A549 (cell line): ENCODE results near the gene AQP12B. TPM values are rescaled to one million over a fixed set of nuclear protein-coding genes. Genes with fewer than 3 reads are reported as not detected.

Experiments used
- ATAC-seq, 2 experiments: fragments of 200-7000 bp in 1 of 2; fragments of >200 bp in 1 of 2; cut with Nextera tagmentation in 1 of 2; cut with Tn5 transposase in 1 of 2; 3 replicates each; pipeline versions ENCODE4 v1.8.0 to v1.9.1; 2018 to 2020; ENCODE audit warnings: mild to moderate bottlenecking in 1 of 2, moderate library complexity in 1 of 2
- CTCF ChIA-PET: fragments of 300-600 bp; sonication (Branson Sonifier 250); formaldehyde crosslinking; extraction: SDS; loops from one replicate; lab custom pipeline; 2021; ENCODE audit warnings: antibody characterized with exemption, inconsistent platforms; lab: Yijun Ruan, JAX
- POLR2A ChIA-PET: fragments of 350-600 bp; formaldehyde crosslinking; extraction: SDS; loops from one replicate; lab custom pipeline; 2021; ENCODE audit warnings: antibody characterized with exemption, inconsistent platforms; lab: Yijun Ruan, JAX
- DNase-seq, 2 experiments: peaks; one replicate each; pipeline versions ENCODE4 v3.0.0 to v3.0.0-alpha.2; 2011 to 2016; ENCODE audit warnings: low read depth in 1 of 2, low spot score in 1 of 2
- FAIRE-seq: peaks from 2 replicates; lab custom pipeline; 2011; peaks lifted over from hg19 to GRCh38; lab: Jason Lieb, UNC
- H3K27ac ChIP-seq, 2 experiments: fragments of >200 bp; sonication (Bioruptor Twin); formaldehyde crosslinking; 3 replicates each; pipeline ENCODE4 v1.5.1; 2016 to 2017
- H3K4me1 ChIP-seq: fragments of >200 bp; sonication (Bioruptor Twin); formaldehyde crosslinking; 3 replicates; pipeline ENCODE4 v1.6.1; 2016
- H3K4me2 ChIP-seq: fragments of >200 bp; sonication (Bioruptor Twin); formaldehyde crosslinking; 3 replicates; pipeline ENCODE4 v1.6.1; 2016
- H3K4me3 ChIP-seq: fragments of >200 bp; sonication (Bioruptor Twin); formaldehyde crosslinking; 3 replicates; pipeline ENCODE4 v1.5.1; 2016
- H3K9me3 ChIP-seq: fragments of >200 bp; sonication (Bioruptor Twin); formaldehyde crosslinking; 3 replicates; pipeline ENCODE4 v1.6.1; 2016
- BCL3 ChIP-seq: fragments of >200 bp; sonication (Bioruptor Twin); formaldehyde crosslinking; IDR thresholded peaks from 3 replicates; pipeline ENCODE4 v1.6.1; 2016
- EHMT2 ChIP-seq: fragments of 200-600 bp; sonication (generic); IDR thresholded peaks from 2 replicates; pipeline ENCODE4 v1.6.1; 2016; ENCODE audit warnings: antibody characterized with exemption, low read depth, mild to moderate bottlenecking, moderate library complexity
- EP300 ChIP-seq, 2 experiments: fragments of >200 bp; sonication (Bioruptor Twin); formaldehyde crosslinking; IDR thresholded peaks; 2 replicates in 1 of 2; 3 replicates in 1 of 2; pipeline ENCODE4 v1.6.1; 2016 to 2017
- FOSL2 ChIP-seq, 2 experiments: fragments of 450-650 bp in 1 of 2; fragments of >200 bp in 1 of 2; sonication (Bioruptor Twin) in 1 of 2; formaldehyde crosslinking; IDR thresholded peaks; 2 replicates each; pipeline versions ENCODE4 v1.5.0 to v1.6.1; 2016 to 2020; ENCODE audit warnings: mild to moderate bottlenecking in 1 of 2, moderate library complexity in 1 of 2
- FOXS1 ChIP-seq: fragments of 250-450 bp; sonication (Bioruptor Pico); IDR thresholded peaks from 2 replicates; pipeline ENCODE4 v1.5.0; 2020; ENCODE audit warnings: mild to moderate bottlenecking, moderate library complexity
- GATA3 ChIP-seq: IDR thresholded peaks from 2 replicates; pipeline ENCODE4 v1.6.1; 2012; ENCODE audit warnings: borderline replicate concordance
- HDAC2 ChIP-seq: fragments of 200-600 bp; sonication (generic); IDR thresholded peaks from 2 replicates; pipeline ENCODE4 v1.6.1; 2016
- HES2 ChIP-seq: fragments of >200 bp; sonication (Bioruptor Twin); formaldehyde crosslinking; IDR thresholded peaks from 2 replicates; pipeline ENCODE4 v1.6.1; 2016
- HEYL ChIP-seq: fragments of 250-450 bp; sonication (Bioruptor Pico); IDR thresholded peaks from 2 replicates; pipeline ENCODE4 v1.8.0; 2021; ENCODE audit warnings: mild to moderate bottlenecking, moderate library complexity
- HMGXB4 ChIP-seq: fragments of 250-450 bp; sonication (Bioruptor Pico); IDR thresholded peaks from 2 replicates; pipeline ENCODE4 v1.5.0; 2021; ENCODE audit warnings: mild to moderate bottlenecking, moderate library complexity, borderline replicate concordance
- HOXA7 ChIP-seq: fragments of 250-450 bp; sonication (Bioruptor Pico); IDR thresholded peaks from 2 replicates; pipeline ENCODE4 v1.5.0; 2020; ENCODE audit warnings: mild to moderate bottlenecking, moderate library complexity
- HOXB13 ChIP-seq: fragments of 250-450 bp; sonication (Bioruptor Pico); IDR thresholded peaks from 2 replicates; pipeline ENCODE4 v1.5.0; 2020; ENCODE audit warnings: low read depth, mild to moderate bottlenecking, moderate library complexity
- JUN ChIP-seq, 2 experiments: fragments of >200 bp; sonication (Bioruptor Twin); formaldehyde crosslinking; IDR thresholded peaks; 2 replicates in 1 of 2; 3 replicates in 1 of 2; pipeline ENCODE4 v1.6.1; 2016 to 2017
- MAX ChIP-seq: IDR thresholded peaks from 2 replicates; pipeline ENCODE4 v1.6.1; 2012
- MAZ ChIP-seq: fragments of 150-350 bp; IDR thresholded peaks from 2 replicates; pipeline ENCODE4 v1.6.1; 2014; ENCODE audit warnings: antibody characterized with exemption, low read depth, low read length, borderline replicate concordance
- MYC ChIP-seq: IDR thresholded peaks from 2 replicates; pipeline ENCODE4 v1.6.1; 2012; ENCODE audit warnings: mild to moderate bottlenecking, inconsistent platforms, low read length, improper control_type of control experiment, borderline replicate concordance
- NPAS2 ChIP-seq: fragments of 250-450 bp; sonication (Bioruptor Pico); IDR thresholded peaks from 2 replicates; pipeline ENCODE4 v1.8.0; 2022; ENCODE audit warnings: mild to moderate bottlenecking, moderate library complexity, borderline replicate concordance
- PHF8 ChIP-seq: fragments of 200-600 bp; sonication (generic); IDR thresholded peaks from 2 replicates; pipeline ENCODE4 v1.6.1; 2016; ENCODE audit warnings: low read depth, mild to moderate bottlenecking, antibody characterized with exemption, moderate library complexity, borderline replicate concordance
- RCOR1 ChIP-seq: fragments of 150-350 bp; IDR thresholded peaks from 2 replicates; pipeline ENCODE4 v1.6.1; 2014; ENCODE audit warnings: antibody characterized with exemption, low read length, low read depth
- ZSCAN20 ChIP-seq: fragments of 250-450 bp; sonication (Bioruptor Pico); IDR thresholded peaks from 2 replicates; pipeline ENCODE4 v1.8.0; 2022; ENCODE audit warnings: mild to moderate bottlenecking, moderate library complexity
- WGBS: methylation state at CpG from one replicate; pipeline ENCODE4 v1.1.6; 2017; ENCODE audit errors: missing lambda C conversion rate; 5-methylcytosine and 5-hydroxymethylcytosine counted together
- polyA plus RNA-seq, 4 experiments: library from polyadenylated mRNA; depleted of rRNA in 3 of 4; stranded (reverse); fragments of >200 nt; fragmentation: RNase III in 1 of 4; extraction: RNeasy Plus Mini Kit Qiagen cat#74134 plus additional on column Dnase treatment in 1 of 4; gene quantifications; 2 replicates in 3 of 4; 3 replicates in 1 of 4; pipeline ENCODE4 v1.2.3, GENCODE V29; 2011 to 2017

AQP12B gene
- polyA plus RNA-seq, 2 of the 4 experiments (the other 2 are of a cell fraction), result not detected

- Histone ChIP-seq H3K27ac (no peak overlapping the region), H3K4me3 (no peak overlapping the region), H3K4me2 (no peak overlapping the region), H3K4me1 (no peaks in the 10 kb centered on the region), H3K9me3 (no peaks in the 10 kb centered on the region)
- 45% methylated on average over 19 of the region's 55 CpGs for WGBS
- no peak for ATAC-seq
- POLR2A ChIA-PET, result no interaction called here
- no peak for DNase-seq
- no peak for TF ChIP-seq EP300 (IDR thresholded peaks at IDR 0.05)
- no peak for TF ChIP-seq HEYL (CRISPR knock-in tag)
- no peak for TF ChIP-seq HMGXB4 (CRISPR knock-in tag)
- no peak for TF ChIP-seq FOSL2 (IDR thresholded peaks at IDR 0.05)
- TF ChIP-seq FOSL2 (CRISPR knock-in tag; IDR thresholded peaks at IDR 0.05), result no peak
- no peak for TF ChIP-seq RCOR1
- TF ChIP-seq BCL3, result no peak
- no peak for TF ChIP-seq HOXB13 (CRISPR knock-in tag)
- TF ChIP-seq ZSCAN20, result no peak
- TF ChIP-seq GATA3, result no peak
- CTCF ChIA-PET, result no interaction called here
- no peak for FAIRE-seq
Observed at GRCh38 chr2:240672701-240673190, 9.9 kb downstream of the AQP12B start.

- no peak overlapping the region for H3K4me2 ChIP-seq
- no peak for ATAC-seq
- CTCF ChIA-PET, result no interaction called here
- H3K4me1 ChIP-seq, result no peaks in the 10 kb centered on the region
- TF ChIP-seq MAZ (no peak), HOXB13 (CRISPR knock-in tag) (no peak), FOXS1 (CRISPR knock-in tag) (no peak), MAX (no peak), HMGXB4 (CRISPR knock-in tag) (no peak), HEYL (CRISPR knock-in tag) (no peak)
- TF ChIP-seq, all 56 proteins: peak for 0
- H3K27ac ChIP-seq, result no peak overlapping the region
- 69% methylated on average over 39 of the region's 46 CpGs for WGBS
- DNase-seq (no peak), FAIRE-seq (no peak)
- no peaks in the 10 kb centered on the region for H3K9me3 ChIP-seq
- no peak overlapping the region for H3K4me3 ChIP-seq
- POLR2A ChIA-PET, result no interaction called here
Observed at GRCh38 chr2:240672076-240672700, 10.5 kb downstream of the AQP12B start.

GRCh38 chr2:240670950-240671349 is 11.7 kb downstream of the AQP12B start:
- no peak for DNase-seq
- H3K9me3 ChIP-seq, result 0 out of 3 replicates have a peak, but pooled peaks cover 3% of the 10 kb centered on the region
- TF ChIP-seq FOXS1 (CRISPR knock-in tag) (no peak), HES2 (no peak), NPAS2 (CRISPR knock-in tag) (no peak), HDAC2 (no peak), PHF8 (no peak), EHMT2 (no peak), HOXA7 (CRISPR knock-in tag) (no peak), ZSCAN20 (no peak), MYC (no peak), HOXB13 (CRISPR knock-in tag) (no peak), JUN (IDR thresholded peaks at IDR 0.05) (no peak)
- no peak overlapping the region for H3K27ac ChIP-seq
- ChIA-PET CTCF (interaction anchor here (1.0 to 1.3 kb wide), 2 partner anchors 30 to 65 kb away, joined by 3 read pairs; no protein-coding TSS in a partner anchor), POLR2A (no interaction called here)
- ATAC-seq, result no peak
- H3K4me3 ChIP-seq, result no peak overlapping the region
- 30% methylated on average over 4 of the region's 4 CpGs for WGBS
- no peak overlapping the region for H3K4me2 ChIP-seq
- FAIRE-seq, result no peak
- H3K4me1 ChIP-seq, result no peaks in the 10 kb centered on the region
